ENCODE data around the gene ARMH2.
A peak's percentile ranks its signal among the peaks of the same experiment; 100 is the strongest.
"Not testable (repeated sequence)": the region's sequence is repeated elsewhere in the genome, so short reads cannot be mapped to it uniquely, and the experiment has no call there.

The ARMH2 gene

DNA sequence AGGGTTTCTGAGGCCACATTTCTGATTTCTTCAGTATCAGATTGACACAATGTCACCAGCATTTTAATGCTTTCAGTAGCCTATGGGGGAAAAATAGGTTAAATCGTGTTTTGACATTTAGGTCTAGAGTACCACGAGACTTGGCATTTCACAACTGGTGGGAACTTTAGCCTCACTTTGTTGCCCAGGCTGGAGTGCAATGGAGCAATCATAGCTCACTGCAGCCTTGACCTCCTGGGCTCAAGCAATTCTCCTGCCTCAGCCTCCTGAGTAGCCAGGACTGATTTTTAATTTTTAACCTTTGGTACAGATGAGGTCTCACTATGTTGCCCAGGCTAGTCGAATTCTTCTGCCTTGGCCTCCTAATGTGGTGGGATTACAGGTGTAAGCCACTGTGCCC is 11.0 kb upstream of the ARMH2 start:
- DNase-seq: no peak

GRCh38 chr6:24807584-24807983 is 8.9 kb upstream of the ARMH2 start:
- DNase-seq: no peak

- no peak for DNase-seq
Observed at GRCh38 chr6:24802271-24803059, 3.7 kb upstream of the ARMH2 start.

DNA sequence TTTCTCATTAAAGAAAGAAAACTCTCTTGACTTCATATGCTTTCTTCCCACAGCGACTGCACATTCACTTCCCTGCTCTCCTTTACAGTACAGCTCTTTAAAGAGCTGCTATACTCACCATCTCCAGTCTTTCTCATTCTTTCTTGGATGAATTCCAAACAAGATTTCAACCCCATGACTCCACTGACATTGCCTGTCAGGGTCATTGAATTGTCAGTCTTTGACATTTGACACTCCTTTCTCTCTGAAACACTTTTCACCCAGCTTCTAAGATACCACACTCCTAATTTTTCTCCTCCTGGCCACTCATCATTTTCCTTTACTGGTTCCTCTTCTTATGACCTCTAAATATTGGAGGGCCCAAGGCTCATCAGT is 811 bp upstream of the ARMH2 start:
- DNase-seq: no peak

- DNase-seq: no peak
Observed at GRCh38 chr6:24797596-24798216, 1.0 kb downstream of the ARMH2 start.

DNA sequence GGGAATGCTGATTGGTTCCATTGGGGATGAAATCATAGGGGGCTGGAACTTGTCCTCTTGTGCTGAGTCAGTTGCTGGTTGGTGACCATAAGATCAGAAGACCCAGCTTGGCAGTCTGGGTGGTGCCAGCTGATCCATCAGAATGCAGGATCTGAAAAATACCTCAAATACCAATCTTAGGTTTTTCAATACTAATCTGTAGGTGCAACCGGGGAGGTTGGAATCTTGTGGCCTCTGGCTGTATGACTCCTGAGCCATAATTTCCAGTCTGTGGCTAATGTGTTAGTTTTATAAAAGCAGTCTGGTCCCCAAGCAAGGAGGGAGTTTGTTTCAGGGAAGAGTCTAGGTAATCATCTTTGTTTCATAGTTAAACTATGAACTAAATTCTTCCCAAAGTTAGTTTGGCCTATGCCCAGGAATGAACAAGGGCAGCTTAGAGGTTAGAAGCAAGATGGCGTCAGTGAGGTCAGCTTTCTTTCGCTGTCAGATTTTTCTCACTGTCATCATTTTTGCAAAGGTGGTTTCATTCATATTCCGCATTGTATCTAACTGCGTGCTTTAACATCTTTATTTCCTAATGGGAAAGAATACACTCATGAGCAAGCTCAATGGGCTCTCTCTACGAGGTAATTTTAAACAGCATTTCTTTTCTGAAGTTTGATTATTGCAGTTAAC is 2.0 kb downstream of the ARMH2 start:
- no peak for DNase-seq

DNA sequence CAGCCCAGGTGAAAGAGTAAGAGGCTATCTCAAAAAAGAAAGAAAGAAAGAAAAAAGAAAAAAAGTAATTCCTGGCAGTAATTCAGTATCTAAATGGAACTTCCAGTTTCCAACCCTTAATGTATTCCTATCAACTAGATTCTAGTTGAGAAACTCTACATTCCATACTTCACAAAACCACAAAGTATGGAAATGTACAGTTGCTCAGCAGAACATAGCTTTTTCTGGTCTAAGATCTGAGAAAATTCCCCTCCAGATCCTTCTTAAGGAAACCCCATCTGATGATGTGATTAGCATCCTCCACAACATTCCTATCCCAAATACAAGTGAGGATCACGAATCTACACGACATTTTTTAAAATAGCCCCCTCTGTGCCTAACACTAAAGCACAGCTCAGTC is 3.6 kb downstream of the ARMH2 start:
- DNase-seq: no peak

GRCh38 chr6:24788031-24788665 is 10.6 kb downstream of the ARMH2 start:
- DNase-seq: no peak

DNA sequence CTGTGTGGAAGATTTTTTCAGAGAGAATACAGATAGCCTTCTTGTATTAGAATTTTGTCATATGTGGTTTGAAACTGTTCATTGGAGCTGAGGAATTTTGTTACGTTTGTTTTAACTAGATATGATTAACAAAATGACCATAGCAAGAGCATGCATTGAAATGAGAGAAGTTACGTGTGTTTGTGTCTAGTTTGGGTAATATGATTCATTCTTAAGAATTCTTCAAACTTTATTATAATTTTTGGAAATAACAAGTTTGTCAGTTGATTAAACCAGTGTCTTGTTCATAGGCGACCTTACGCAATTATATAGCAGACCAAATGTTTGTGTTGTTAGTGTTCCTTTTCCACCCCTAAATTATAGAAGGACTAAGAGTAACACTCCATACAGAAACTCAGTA is 18.5 kb downstream of the ARMH2 start:
- DNase-seq: no peak

- no peak for DNase-seq
Observed at GRCh38 chr6:24779416-24780016, 19.2 kb downstream of the ARMH2 start.

- no peak for DNase-seq
Observed at GRCh38 chr6:24778878-24779277, 19.8 kb downstream of the ARMH2 start.

DNA sequence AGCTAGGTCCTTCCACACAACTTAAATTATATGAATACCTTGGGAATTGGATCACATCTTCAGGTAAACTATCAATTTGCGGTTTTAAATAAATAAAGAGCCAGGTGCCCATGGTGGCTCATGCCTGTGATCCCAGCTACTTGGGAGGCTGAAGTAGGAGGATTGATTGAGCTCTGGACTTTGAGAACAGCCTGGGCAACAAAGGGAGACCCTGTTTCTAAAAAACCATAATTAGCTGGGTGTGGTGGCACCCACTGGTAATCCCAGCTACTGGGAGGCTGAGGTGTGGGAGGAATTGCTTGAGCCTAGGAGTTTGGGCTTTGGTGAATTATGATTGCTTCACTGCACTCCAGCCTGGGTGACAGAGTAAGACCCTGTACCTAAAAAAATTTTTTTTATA is 20.6 kb downstream of the ARMH2 start:
- no peak for DNase-seq

- DNase-seq: no peak
Observed at GRCh38 chr6:24777227-24777626, 21.5 kb downstream of the ARMH2 start.

DNA sequence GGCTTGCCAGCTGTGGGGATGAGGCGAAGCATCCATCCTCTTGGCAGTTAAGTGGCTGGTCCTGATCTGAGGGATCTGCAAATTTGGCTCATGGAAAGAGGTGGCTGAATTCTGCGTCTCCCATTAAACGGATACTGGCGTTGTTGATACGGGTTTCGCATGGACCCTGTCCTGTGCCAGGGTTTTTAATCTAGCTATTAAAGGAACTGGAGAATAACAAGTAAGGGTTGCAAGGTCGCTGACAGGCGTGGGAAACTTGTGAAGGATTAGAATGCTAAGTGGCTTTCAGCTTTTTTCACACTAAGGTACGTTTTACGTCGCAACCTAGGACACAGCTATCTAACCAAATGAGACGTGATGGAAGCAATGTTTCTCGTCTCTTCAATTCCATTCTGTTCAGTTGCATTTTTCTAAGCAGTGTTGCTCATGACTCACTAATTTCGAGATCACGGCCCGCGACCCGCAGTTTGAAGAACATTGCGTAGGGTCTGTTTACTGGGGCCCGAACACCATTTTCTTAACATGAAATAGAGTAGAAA is 23.1 kb downstream of the ARMH2 start:
- no peak for DNase-seq

GRCh38 chr6:24774696-24775519 is 23.8 kb downstream of the ARMH2 start, which contains the start of gene GMNN:
GMNN (plus strand) TSS chr6:24774937; CDS start chr6:24777247, 2,310 bp downstream.
- DNase-seq: peak; percentile 98

DNA sequence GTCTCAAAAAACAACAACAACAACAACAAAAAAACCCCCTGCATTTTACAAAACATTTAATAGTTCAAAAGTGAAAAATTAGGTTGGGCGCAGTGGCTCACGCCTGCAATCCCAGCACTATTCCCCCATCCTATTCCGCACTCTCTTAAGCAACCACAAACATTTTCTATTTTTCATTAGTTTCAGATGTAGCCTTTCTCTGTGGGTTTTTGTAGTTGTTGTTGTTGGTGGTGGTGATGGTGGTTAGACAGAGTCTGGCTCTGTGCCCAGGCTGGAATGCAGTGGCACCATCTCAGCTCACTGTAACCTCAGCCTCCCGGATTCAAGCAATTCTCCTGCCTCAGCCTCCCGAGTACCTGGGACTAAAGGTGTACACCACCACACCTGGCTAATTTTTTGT is 30.4 kb downstream of the ARMH2 start:
- DNase-seq: no peak

DNA sequence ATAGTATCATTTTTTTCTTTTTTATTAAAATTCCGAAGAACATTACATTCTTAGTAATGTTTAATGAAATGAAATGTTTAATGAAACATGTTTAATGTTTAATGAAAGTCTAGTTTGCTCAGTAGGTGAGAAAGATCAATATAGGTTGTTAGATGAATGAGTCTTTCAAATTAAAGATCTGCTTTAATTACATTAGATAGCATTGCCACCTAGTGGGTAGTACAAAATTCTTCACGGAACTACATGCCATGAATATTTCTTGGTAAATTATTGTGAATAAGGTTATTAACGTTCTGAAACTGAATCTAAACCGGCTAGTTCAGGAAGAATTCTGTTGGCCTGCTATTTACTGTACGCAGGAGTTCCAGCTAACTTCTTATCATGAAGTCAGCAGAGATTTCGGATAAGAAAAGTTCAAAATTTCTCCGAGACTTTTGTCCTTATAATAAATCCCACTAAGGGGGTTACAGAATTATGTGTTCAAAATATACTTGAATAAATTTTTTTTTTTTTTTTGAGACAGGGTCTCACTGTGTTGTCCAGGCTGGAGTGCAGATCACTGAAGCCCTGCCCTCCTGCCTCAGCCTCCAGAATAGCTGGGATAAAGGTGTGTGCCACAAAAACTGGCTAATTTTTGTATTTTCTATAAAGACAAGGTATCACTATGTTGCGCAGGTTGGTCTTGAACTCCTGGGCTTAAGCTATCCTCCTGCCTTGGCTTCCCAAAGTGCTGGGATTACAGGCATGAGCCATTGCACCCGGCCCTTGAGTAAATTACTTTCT is 31.8 kb downstream of the ARMH2 start:
- DNase-seq: no peak

DNA sequence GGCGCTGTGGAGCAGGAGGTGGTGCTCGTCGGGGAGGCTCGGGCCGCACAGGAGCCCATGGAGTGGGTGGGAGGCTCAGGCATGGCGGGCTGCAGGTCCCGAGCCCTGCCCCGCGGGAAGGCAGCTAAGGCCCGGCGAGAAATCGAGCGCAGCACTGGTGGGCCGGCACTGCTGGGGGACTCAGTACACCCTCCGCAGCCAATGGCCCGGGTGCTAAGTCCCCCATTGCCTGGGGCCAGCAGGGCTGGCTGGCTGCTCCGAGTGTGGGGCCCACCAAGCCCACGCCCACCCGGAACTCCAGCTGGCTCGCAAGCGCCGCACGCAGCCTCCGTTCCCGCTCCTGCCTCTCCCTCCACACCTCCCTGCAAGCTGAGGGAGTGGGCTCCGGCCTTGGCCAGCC is 32.7 kb downstream of the ARMH2 start:
- not testable (repeated sequence) for DNase-seq

GRCh38 chr6:24764833-24765828 is 33.6 kb downstream of the ARMH2 start:
- not testable (repeated sequence) for DNase-seq

GRCh38 chr6:24763578-24763977 is 35.1 kb downstream of the ARMH2 start:
- DNase-seq: no peak
